Raji (cell line): ENCODE data around the gene ARL6IP6.

Experiments used
- POLR2A ChIP-seq: IDR thresholded peaks from 2 replicates; pipeline ENCODE4 v1.6.1; 2011; ENCODE audit warnings: low read depth, low read length, control low read depth; ENCODE audit not compliant: insufficient read depth

Gene ARL6IP6

DNA sequence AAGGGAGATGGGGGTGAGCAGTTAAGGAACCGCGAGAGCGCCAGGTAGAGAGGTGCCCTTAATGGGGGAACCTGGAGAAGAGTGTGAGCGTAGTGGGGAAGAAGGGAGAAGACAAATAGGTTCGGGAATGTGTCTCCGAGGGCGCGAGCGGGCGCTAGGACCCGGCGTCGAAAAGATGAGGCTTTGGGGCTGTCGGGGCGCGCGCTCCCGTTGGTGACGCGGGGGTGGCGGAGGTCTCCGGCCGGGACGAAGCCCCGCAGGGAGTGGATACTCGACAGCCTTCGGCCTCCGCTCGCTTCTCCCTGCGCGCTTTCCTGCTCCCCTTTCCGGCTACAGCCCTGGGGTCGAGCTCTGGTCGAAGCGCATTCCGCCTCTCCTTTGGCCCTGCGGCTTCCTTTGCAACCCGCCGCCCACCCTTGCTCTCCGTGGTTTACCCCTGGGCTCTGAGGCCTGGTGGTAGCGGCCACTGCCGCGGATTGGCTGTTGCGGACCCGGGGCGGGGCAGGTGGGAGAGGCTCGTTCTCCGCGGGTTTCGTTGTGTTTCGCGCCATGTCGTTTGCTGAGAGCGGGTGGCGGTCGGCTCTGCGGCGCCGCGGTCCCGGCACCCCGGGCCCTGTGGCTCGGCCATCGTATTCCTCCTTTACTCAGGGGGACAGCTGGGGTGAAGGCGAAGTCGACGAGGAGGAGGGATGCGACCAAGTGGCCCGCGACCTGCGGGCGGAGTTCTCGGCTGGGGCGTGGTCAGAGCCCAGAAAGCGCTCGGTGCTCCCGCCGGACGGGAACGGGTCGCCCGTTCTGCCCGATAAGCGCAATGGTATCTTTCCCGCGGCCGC is at the start of gene ARL6IP6:
Gene ARL6IP6, plus strand, starts transcription at position 545 of the 833 bp plus-strand sequence. Its CDS starts 5 bp downstream, at position 550.
- TF ChIP-seq POLR2A, result peak; percentile 92

DNA sequence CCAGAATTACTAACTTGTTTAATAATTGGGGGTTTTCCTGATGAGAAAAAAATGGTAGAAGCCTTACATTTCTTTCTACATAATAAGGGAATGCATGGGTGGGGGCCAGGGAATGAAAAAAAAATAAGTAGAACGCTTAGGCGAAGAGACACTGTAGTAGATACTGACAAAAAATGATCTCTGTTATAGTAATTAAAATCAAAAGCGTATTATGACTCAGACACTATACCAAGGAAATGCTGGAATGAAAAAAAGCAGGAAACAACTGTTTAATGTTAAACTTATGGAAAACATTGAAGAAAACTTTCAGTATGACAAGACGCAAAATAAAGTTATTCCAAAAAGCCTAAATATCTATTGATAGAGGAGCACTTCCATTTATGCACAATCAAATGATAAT is 44.1 kb upstream of the ARL6IP6 start:
- no peak for TF ChIP-seq POLR2A

DNA sequence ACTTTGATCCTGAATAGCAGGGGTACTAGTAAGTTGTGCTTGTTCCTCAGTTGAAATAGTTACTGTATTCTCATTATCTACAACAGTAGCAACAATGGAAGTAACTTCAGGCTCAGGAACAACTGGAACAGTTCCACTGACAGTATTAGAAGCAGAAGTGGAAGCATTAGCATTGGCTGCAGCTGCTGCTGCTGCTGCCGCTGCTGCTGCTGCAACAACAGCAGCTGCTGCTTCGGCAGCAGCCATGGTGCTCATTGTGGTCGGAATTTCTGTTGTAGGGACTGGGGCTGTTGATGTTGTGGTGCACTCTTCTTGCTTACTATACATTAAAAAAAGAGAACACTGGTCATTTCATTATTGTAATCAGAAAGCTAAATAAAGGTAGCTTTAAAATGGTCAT is 42.0 kb upstream of the ARL6IP6 start:
- TF ChIP-seq POLR2A, result no peak

DNA sequence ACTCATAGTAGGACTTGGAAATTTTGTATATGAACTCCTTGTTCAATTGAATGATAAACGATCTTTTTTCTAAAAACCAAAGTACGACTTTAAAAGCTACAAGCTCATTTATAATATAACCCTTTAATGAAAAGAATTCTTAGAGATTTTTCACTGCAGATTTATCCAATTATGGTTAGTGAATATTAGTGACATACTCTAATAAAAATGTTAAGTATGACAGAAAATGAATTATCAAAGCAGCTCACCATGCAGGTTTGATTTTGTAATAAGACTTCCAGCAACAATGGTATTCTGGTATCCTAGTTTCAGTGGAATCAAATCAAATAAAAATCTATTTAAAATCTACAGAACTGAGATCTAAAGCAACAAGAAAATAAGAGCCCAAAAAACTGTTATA is 39.6 kb upstream of the ARL6IP6 start:
- no peak for TF ChIP-seq POLR2A

DNA sequence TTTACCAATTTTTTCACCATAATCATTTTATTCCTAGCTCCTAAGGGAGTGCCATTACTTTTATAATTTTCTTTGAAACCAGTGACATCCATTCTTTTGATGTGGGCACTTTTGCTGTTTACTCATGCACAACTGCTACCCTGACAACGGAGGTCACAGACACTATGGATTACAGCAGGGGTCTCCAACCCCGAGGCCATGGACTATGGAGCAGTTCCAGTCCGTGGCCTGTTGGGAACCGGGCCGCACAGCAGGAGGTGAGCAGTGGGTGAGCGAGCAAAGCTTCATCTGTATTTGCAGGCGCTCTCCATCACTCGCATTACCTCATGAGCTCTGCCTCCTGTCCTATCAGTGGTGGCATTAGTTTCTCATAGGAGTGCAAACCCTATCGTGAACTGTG is 35.8 kb upstream of the ARL6IP6 start:
- no peak for TF ChIP-seq POLR2A

DNA sequence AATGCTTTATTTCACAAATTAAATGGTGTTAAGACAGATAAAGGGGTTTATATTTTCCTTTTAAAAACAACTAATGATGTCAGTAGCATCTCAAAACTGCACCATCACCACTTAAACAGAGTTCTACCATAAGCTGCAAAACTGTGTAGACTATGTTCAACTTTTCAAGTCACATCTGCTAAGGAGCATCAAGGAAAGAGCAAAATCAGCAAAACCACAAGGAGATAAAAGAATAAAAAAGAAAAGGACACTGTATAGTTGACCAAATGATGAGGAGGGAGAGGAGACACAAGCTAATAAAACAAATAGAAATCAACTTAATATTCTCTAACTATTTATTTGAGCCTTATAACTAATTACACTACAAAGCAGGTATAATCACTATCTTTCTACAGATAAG is 35.0 kb upstream of the ARL6IP6 start:
- TF ChIP-seq POLR2A, result no peak

DNA sequence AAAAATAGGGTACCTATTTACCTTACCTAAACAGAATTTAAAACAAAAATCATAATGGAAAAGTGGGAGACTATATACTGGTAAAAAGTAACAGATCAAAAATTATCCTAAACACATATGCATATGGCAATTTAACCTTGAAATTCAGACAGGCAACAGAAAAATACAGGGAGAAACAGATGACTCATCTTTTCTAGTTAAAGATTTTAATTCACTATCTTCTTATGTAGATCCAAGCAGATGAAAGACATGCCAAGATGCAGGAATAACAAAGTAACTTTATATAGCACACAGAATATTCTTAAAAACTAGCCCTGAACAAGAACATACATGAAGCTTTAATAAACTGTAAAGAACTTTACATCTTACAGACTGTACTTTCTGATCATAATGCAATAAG is 32.1 kb upstream of the ARL6IP6 start:
- no peak for TF ChIP-seq POLR2A

DNA sequence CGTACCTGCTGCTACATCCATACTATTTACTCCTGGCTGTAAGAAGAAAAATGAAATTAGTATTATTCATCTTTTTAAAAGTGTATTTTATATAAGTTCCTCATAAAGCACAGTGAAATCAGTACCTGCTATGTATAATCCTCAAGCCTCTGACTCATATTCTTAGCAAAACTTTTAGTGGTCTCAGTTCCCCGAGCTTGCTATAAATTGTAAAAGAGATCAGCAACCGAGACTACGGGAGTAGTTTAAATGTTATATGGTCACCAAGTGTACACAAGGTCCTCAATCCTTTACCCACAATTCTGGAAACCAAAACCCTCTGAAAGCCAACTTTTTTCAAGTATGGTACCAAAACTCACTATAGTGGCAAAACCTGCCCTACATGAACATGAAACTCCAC is 25.4 kb upstream of the ARL6IP6 start:
- no peak for TF ChIP-seq POLR2A

DNA sequence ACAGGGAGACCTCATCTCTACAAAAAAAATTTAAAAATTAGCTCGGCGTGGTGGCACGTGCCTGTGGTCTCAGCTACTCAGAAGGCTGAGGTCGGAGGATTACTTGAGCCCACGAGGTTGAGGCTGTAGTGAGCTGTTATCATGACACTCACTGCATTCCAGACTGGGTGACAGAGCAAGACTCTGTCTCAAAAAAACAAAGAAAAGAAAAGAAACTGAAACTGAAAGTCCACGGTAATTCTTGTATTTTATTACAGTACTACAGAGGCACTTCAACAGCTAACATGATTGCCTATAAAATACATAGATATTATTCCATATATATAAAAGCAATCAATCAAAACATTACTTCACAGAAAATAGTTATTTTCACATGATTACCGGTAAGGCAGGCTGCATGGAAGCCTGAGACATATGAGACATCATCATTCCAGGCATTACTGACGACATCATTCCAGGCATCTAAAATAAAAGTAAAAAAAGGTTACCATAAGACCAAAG is 24.2 kb upstream of the ARL6IP6 start:
- no peak for TF ChIP-seq POLR2A

DNA sequence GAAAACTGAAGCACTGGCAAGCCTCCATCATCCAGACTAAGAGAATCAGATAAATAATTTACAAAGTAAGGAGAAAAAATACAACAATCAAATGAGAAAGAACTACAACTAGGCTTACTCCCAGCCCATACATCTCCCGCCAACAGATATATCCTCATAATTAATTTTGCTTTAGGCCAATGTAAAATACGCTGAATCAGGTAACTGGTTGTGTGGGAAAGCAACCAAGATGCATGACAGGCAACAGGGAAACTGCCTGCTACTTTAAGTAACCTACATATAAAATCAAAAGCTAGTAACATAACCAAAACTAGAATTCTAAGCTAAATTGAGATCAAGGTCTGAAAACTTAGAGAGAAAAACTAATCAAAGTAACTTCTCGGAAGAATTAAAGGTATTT is 22.7 kb upstream of the ARL6IP6 start:
- TF ChIP-seq POLR2A, result no peak

DNA sequence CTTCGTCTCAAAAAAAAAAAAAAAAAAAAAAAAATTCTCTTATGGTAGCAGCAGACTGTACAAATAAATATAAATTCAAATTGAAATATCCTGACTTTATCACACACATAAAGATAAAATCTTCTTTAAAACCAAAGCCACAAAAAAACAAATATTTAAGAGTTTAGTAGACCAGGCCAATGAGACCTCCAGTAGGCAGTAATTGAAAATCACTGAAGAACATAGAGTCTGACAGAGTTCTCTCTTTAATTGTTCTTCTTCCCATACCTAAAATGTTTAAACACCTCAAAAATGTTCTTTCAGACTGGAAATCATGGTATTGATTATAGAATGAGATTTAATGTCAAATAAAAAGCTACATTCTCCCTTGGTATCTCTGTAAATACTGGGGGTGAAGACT is 21.9 kb upstream of the ARL6IP6 start:
- TF ChIP-seq POLR2A, result no peak

DNA sequence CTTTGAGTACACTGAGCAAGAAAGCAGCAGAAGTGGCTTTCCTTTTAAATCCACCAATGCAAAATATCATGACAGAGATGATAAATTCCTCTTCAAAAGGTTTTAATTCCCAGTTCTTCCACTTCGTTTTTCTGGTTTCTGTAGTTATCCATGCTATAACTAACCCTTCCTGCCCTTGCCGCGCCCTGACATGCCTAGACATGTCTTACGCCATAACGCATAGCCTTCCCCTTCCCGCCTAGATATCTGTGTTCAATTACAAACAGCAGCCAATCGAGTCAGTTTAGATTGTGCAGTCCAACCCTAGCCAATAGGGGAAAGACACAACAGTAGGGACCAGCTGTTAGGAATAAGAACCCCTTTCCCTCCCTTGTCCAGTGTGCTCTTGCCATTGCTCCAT is 17.2 kb upstream of the ARL6IP6 start:
- TF ChIP-seq POLR2A, result no peak

DNA sequence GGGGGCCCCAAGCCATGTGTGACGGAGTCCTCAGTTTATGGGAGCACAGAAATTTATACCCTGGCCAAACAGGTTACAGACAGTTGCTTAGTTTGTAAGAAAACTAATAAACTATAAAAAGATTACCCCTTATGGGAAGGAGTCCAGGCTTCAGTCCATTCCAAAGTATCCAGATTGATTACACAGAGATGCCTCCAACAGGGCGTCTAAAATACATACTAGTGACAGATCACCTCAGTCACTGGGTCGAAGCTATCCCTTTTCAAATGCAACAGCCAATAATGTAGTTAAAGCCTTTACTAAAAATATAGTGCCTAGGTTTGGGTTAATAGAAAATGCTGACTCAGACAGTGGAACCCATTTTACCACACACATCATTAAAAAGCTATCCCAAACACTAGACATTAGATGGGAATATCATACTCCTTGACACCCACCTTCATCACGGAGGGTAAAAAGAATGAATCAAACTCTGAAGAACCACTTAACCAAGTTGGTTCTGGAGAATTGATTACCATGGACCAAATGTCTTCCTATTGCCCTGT is 11.9 kb upstream of the ARL6IP6 start:
- TF ChIP-seq POLR2A, result no peak

DNA sequence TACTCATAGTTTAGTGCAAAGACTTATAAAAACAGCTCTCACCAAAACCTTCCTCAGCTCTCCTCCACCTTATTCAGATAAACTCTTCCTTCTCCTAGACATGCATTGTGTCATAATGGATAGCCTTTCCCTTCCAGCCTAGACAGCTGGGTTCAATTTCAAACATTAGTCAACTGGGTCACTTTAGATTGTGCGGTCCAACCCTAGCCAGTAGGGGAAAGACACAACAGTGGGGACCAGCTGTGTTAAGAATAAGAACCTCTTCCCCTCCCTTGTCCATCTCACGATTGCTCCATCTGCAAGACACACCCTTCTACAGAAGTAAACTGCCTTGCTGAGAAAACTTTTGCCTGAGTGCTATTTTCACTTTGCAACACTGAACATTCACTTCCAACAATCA is 9.7 kb upstream of the ARL6IP6 start:
- TF ChIP-seq POLR2A, result no peak

DNA sequence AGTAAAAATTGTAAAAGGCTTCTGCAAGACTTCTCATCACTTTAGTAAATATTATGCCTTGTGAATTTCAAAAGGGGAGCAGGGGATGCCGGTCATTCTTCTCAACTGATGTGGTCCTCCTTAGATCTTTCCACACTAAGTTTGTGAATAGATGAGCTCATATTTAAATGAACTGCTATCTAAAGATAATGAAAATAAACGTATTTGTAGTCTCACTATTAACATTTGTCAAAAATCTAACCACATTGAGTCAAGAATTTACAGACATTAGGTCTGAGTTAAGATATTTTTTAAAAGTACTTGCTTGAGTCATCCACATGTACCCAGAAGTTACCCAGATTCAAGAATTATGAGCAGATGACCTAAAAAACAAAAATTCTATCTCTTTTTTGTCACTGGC is 7.7 kb upstream of the ARL6IP6 start:
- TF ChIP-seq POLR2A, result no peak

DNA sequence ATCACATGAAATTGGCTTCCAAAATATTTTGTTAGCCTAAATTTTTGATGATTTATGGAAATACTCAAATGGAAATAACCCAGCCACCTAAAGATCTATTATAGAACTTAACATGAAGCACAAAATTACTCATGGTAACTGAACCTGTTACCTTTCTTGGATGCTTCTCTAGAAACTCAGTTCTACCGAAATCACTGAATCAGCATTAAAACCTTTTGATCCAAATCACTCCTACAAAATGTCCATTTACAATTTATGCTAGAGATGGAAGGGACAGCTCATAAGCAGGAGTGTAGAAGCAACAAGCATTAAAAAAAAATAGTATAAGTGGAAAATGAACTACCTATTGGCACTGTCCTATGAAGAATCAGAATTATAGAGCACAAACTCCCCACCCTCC is 3.3 kb upstream of the ARL6IP6 start:
- TF ChIP-seq POLR2A, result no peak
